ENCODE measurements around the gene NXPH4.

Gene NXPH4

GRCh38 chr12:57247041-57247440, 30.4 kb downstream of the NXPH4 start:
- no peaks in the 10 kb centered on the region for H3K9me3 Mint-ChIP-seq
- peaks cover 7% of the 10 kb centered on the region for H3K36me3 Mint-ChIP-seq (ENCODE audit: insufficient read depth)
- H3K27me3 Mint-ChIP-seq: peaks cover 21 to 55% of the 10 kb centered on the region in 2 donors
- H3K27ac Mint-ChIP-seq: no peak overlapping the region
- DNase-seq (no peak), ATAC-seq (replicated peaks) (no peak)
- peaks cover 11 to 18% of the 10 kb centered on the region in 2 donors for H3K4me1 Mint-ChIP-seq (ENCODE audit: low read depth in 2 of 2)
- H3K4me3 Mint-ChIP-seq: no peak overlapping the region

GRCh38 chr12:57248934-57249742, 32.5 kb downstream of the NXPH4 start:
- peaks cover 3 to 34% of the 10 kb centered on the region in 2 donors for H3K27me3 Mint-ChIP-seq
- H3K4me1 Mint-ChIP-seq (ENCODE audit: low read depth in 2 of 2): peaks cover 0 to 1% of the 10 kb centered on the region in 2 donors
- peaks cover 8% of the 10 kb centered on the region for H3K36me3 Mint-ChIP-seq (ENCODE audit: insufficient read depth)
- no peak for DNase-seq
- no peak for ATAC-seq (replicated peaks)
- no peak overlapping the region for H3K4me3 Mint-ChIP-seq
- H3K27ac Mint-ChIP-seq: no peak overlapping the region
- H3K9me3 Mint-ChIP-seq: no peaks in the 10 kb centered on the region

GRCh38 chr12:57250541-57250940, 33.9 kb downstream of the NXPH4 start:
- Mint-ChIP-seq H3K27me3 (peaks cover 0 to 23% of the 10 kb centered on the region in 2 donors), H3K4me3 (no peak overlapping the region), H3K27ac (no peak overlapping the region), H3K9me3 (no peaks in the 10 kb centered on the region), H3K36me3 (ENCODE audit: insufficient read depth) (peaks cover 11% of the 10 kb centered on the region), H3K4me1 (ENCODE audit: low read depth in 2 of 2) (no peaks in the 10 kb centered on the region)
- ATAC-seq (replicated peaks): no peak
- DNase-seq: no peak

- H3K36me3 Mint-ChIP-seq (ENCODE audit: insufficient read depth): peaks cover 13% of the 10 kb centered on the region
- peaks cover 0 to 23% of the 10 kb centered on the region in 2 donors for H3K27me3 Mint-ChIP-seq
- DNase-seq (no peak), ATAC-seq (replicated peaks) (no peak)
- no peak within 1 kb of the TSS for H3K4me3 Mint-ChIP-seq
- no peak within 1 kb of the TSS for H3K27ac Mint-ChIP-seq
- H3K4me1 Mint-ChIP-seq (ENCODE audit: low read depth in 2 of 2): no peaks in the 10 kb centered on the region
- no peaks in the 10 kb centered on the region for H3K9me3 Mint-ChIP-seq
Observed at GRCh38 chr12:57250956-57251355, 34.4 kb downstream of the NXPH4 start, which contains the start of gene STAC3. Gene STAC3, minus strand, starts transcription at chr12:57251187. Its CDS starts 1,551 bp downstream, at chr12:57249636.

- peaks cover 40% of the 10 kb centered on the region for H3K36me3 Mint-ChIP-seq (ENCODE audit: insufficient read depth)
- peak overlapping the region in 1 of 2 donors; percentile 9 for H3K27ac Mint-ChIP-seq
- no peaks in the 10 kb centered on the region for H3K4me1 Mint-ChIP-seq (ENCODE audit: low read depth in 2 of 2)
- no peaks in the 10 kb centered on the region for H3K9me3 Mint-ChIP-seq
- H3K27me3 Mint-ChIP-seq: no peaks in the 10 kb centered on the region
- no peak for DNase-seq
- ATAC-seq (replicated peaks): no peak
- no peak overlapping the region for H3K4me3 Mint-ChIP-seq
Observed at GRCh38 chr12:57254506-57255280, 38.1 kb downstream of the NXPH4 start.

GRCh38 chr12:57255916-57256315, 39.3 kb downstream of the NXPH4 start:
- no peaks in the 10 kb centered on the region for H3K9me3 Mint-ChIP-seq
- ATAC-seq (replicated peaks): no peak
- H3K4me1 Mint-ChIP-seq (ENCODE audit: low read depth in 2 of 2): no peaks in the 10 kb centered on the region
- H3K27me3 Mint-ChIP-seq: no peaks in the 10 kb centered on the region
- DNase-seq: no peak
- H3K36me3 Mint-ChIP-seq (ENCODE audit: insufficient read depth): peaks cover 48% of the 10 kb centered on the region
- H3K27ac Mint-ChIP-seq: no peak overlapping the region
- no peak overlapping the region for H3K4me3 Mint-ChIP-seq

GRCh38 chr12:57258977-57259970, 42.7 kb downstream of the NXPH4 start:
- Mint-ChIP-seq H3K27ac (no peak overlapping the region), H3K4me3 (no peak overlapping the region), H3K9me3 (no peaks in the 10 kb centered on the region), H3K36me3 (ENCODE audit: insufficient read depth) (peaks cover 54% of the 10 kb centered on the region), H3K4me1 (ENCODE audit: low read depth in 2 of 2) (peaks cover 2 to 5% of the 10 kb centered on the region in 2 donors), H3K27me3 (no peaks in the 10 kb centered on the region)
- ATAC-seq (replicated peaks): no peak
- DNase-seq: no peak

- Mint-ChIP-seq H3K27me3 (no peaks in the 10 kb centered on the region), H3K9me3 (no peaks in the 10 kb centered on the region), H3K4me3 (no peak overlapping the region), H3K27ac (peak overlapping the region in 1 of 2 donors; percentile 12), H3K4me1 (ENCODE audit: low read depth in 2 of 2) (peaks cover 2 to 5% of the 10 kb centered on the region in 2 donors), H3K36me3 (ENCODE audit: insufficient read depth) (peaks cover 60% of the 10 kb centered on the region)
- no peak for DNase-seq
- ATAC-seq (replicated peaks): no peak
Observed at GRCh38 chr12:57260366-57260765, 43.8 kb downstream of the NXPH4 start.

- no peaks in the 10 kb centered on the region for H3K9me3 Mint-ChIP-seq
- peak overlapping the region in 1 of 2 donors; percentile 63 for H3K27ac Mint-ChIP-seq
- H3K36me3 Mint-ChIP-seq (ENCODE audit: insufficient read depth): peaks cover 62% of the 10 kb centered on the region
- H3K27me3 Mint-ChIP-seq: no peaks in the 10 kb centered on the region
- H3K4me1 Mint-ChIP-seq (ENCODE audit: low read depth in 2 of 2): peaks cover 2 to 5% of the 10 kb centered on the region in 2 donors
- DNase-seq (no peak), ATAC-seq (replicated peaks) (no peak)
- no peak overlapping the region for H3K4me3 Mint-ChIP-seq
Observed at GRCh38 chr12:57261428-57261865, 44.9 kb downstream of the NXPH4 start.

- H3K4me1 Mint-ChIP-seq (ENCODE audit: low read depth in 2 of 2): peaks cover 2 to 5% of the 10 kb centered on the region in 2 donors
- H3K36me3 Mint-ChIP-seq (ENCODE audit: insufficient read depth): peaks cover 62% of the 10 kb centered on the region
- DNase-seq (no peak), ATAC-seq (replicated peaks) (no peak)
- H3K9me3 Mint-ChIP-seq: no peaks in the 10 kb centered on the region
- no peak overlapping the region for H3K27ac Mint-ChIP-seq
- no peak overlapping the region for H3K4me3 Mint-ChIP-seq
- H3K27me3 Mint-ChIP-seq: no peaks in the 10 kb centered on the region
Observed at GRCh38 chr12:57262126-57262822, 45.7 kb downstream of the NXPH4 start.

GRCh38 chr12:57263096-57263495, 46.5 kb downstream of the NXPH4 start:
- ATAC-seq (replicated peaks) (no peak), DNase-seq (no peak)
- no peaks in the 10 kb centered on the region for H3K27me3 Mint-ChIP-seq
- peaks cover 2 to 5% of the 10 kb centered on the region in 2 donors for H3K4me1 Mint-ChIP-seq (ENCODE audit: low read depth in 2 of 2)
- no peak overlapping the region for H3K27ac Mint-ChIP-seq
- H3K36me3 Mint-ChIP-seq (ENCODE audit: insufficient read depth): peaks cover 67% of the 10 kb centered on the region
- H3K4me3 Mint-ChIP-seq: no peak overlapping the region
- H3K9me3 Mint-ChIP-seq: no peaks in the 10 kb centered on the region

- H3K9me3 Mint-ChIP-seq: no peaks in the 10 kb centered on the region
- DNase-seq (no peak), ATAC-seq (replicated peaks) (no peak)
- no peak overlapping the region for H3K27ac Mint-ChIP-seq
- H3K4me1 Mint-ChIP-seq (ENCODE audit: low read depth in 2 of 2): peaks cover 2 to 5% of the 10 kb centered on the region in 2 donors
- H3K4me3 Mint-ChIP-seq: no peak overlapping the region
- H3K27me3 Mint-ChIP-seq: no peaks in the 10 kb centered on the region
- peaks cover 58% of the 10 kb centered on the region for H3K36me3 Mint-ChIP-seq (ENCODE audit: insufficient read depth)
Observed at GRCh38 chr12:57266681-57267080, 50.1 kb downstream of the NXPH4 start.

Data from effector memory CD8-positive, alpha-beta T cell (primary cell).